Measurements from ENCODE around the gene DNAJA3. TPM values are rescaled to one million over a fixed set of nuclear protein-coding genes. Genes with fewer than 3 reads are reported as not detected.

DNAJA3 gene
- total and polyA plus RNA-seq, 9 of the 15 experiments (the other 6 are each of a cell fraction or from before 2014, with no cell fraction given) = 8.1 to 105 (median 79.0) TPM

GRCh38 chr16:4402439-4403132, 23.1 kb upstream of the DNAJA3 start (continued):
- no peak for TF ChIP-seq KAT2B (IDR thresholded peaks at IDR 0.05; ENCODE audit: low read depth, low read length)
- TF ChIP-seq ESRRA (IDR thresholded peaks at IDR 0.05; ENCODE audit: borderline replicate concordance, low read depth) = no peak
- no peak for TF ChIP-seq ZC3H11A (IDR thresholded peaks at IDR 0.05; ENCODE audit: low read depth, low read length)
- TF ChIP-seq ZNF740 (CRISPR knock-in tag; IDR thresholded peaks at IDR 0.05) = peak; percentile 20; the same call in 1 of the 2 replicates
- TF ChIP-seq ZNF740 (tag; IDR thresholded peaks at IDR 0.05) = no peak
- no peak for TF ChIP-seq TCFL5 (CRISPR knock-in tag; conservative IDR thresholded peaks at IDR 0.05)
- no peak for TF ChIP-seq CREB5 (CRISPR knock-in tag; IDR thresholded peaks at IDR 0.05)
- no peak for TF ChIP-seq GATAD2B (IDR thresholded peaks at IDR 0.05; ENCODE audit: borderline replicate concordance)
- no peak for TF ChIP-seq BRCA1 (IDR thresholded peaks at IDR 0.05)
- TF ChIP-seq BRCA1 (CRISPR knock-in tag; IDR thresholded peaks at IDR 0.05) = no peak
- TF ChIP-seq ETV5 (CRISPR knock-in tag; IDR thresholded peaks at IDR 0.05; ENCODE audit: low read depth) = peak; percentile 61; the same call in 1 of the 2 replicates
- TF ChIP-seq MTA3 (IDR thresholded peaks at IDR 0.05; ENCODE audit: borderline replicate concordance) = peak; percentile 48; the same call in 1 of the 2 replicates
- TF ChIP-seq HOMEZ (CRISPR knock-in tag; IDR thresholded peaks at IDR 0.05) = no peak
- no peak for TF ChIP-seq E2F1 (CRISPR knock-in tag; IDR thresholded peaks at IDR 0.05)
- TF ChIP-seq ELK3 (CRISPR knock-in tag; IDR thresholded peaks at IDR 0.05) = no peak
- peak; percentile 89; the same call in 1 of the 2 replicates for TF ChIP-seq STAG1 (CRISPR knock-in tag; IDR thresholded peaks at IDR 0.05; ENCODE audit: borderline replicate concordance)
- peak in 1 of 2 experiments; percentile 51; a peak in 1 of 4 replicates for TF ChIP-seq NONO (IDR thresholded peaks at IDR 0.05; ENCODE audit: low read depth in 2 of 2, low read length in 1 of 2)
- no peak for TF ChIP-seq TFAM (CRISPR knock-in tag; conservative IDR thresholded peaks at IDR 0.05)
- TF ChIP-seq JUND (IDR thresholded peaks at IDR 0.05; ENCODE audit: borderline replicate concordance, low read depth, low read length) = no peak
- no peak; the same call in 2 of the 3 replicates for TF ChIP-seq JUND (tag; IDR thresholded peaks at IDR 0.05; ENCODE audit: borderline replicate concordance, low read depth, low read length)
- no peak for TF ChIP-seq ZNF121 (CRISPR knock-in tag; conservative IDR thresholded peaks at IDR 0.05)
- TF ChIP-seq CREB1 (IDR thresholded peaks at IDR 0.05) = no peak; the same call in 1 of the 2 replicates
- TF ChIP-seq CREB1 (CRISPR knock-in tag; IDR thresholded peaks at IDR 0.05) = 0 out of 2 replicates have a peak, but pooled peaks have one; percentile 27
